ENCODE results near the gene KLC1.

Gene KLC1

DNA sequence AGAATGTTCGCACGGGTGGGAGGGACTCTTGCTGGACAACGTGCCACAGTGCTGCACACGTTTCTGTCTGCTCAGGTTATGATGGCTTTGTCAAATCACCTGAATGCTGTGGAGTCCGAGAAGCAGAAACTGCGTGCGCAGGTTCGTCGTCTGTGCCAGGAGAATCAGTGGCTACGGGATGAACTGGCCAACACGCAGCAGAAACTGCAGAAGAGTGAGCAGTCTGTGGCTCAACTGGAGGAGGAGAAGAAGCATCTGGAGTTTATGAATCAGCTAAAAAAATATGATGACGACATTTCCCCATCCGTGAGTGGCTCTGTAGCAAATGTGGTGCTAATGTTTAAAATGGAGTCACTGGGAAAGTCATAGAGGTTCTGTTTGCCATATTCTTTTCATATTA, 28.5 kb downstream of the KLC1 start:
- DNase-seq (ENCODE audit: low spot score): no peak

DNA sequence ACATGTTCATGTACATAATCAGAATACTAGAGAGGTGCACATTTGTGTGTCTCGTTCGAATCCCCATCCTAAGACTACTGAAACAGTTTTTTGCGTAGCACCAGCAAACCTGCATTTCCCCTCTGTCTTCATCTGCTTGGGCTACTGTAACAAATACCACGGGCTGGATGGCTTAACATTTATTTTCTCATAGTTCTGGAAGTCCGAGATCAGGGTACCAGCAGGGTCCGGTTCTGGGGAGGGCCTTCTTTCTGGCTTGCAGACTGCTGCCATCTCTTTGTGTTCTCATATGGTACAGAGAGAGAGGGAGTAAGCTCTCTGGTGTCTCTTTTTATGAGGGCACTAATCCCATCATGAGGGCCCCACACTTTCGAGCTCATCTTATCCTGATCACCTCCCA, 30.6 kb downstream of the KLC1 start:
- no peak for DNase-seq (ENCODE audit: low spot score)

DNA sequence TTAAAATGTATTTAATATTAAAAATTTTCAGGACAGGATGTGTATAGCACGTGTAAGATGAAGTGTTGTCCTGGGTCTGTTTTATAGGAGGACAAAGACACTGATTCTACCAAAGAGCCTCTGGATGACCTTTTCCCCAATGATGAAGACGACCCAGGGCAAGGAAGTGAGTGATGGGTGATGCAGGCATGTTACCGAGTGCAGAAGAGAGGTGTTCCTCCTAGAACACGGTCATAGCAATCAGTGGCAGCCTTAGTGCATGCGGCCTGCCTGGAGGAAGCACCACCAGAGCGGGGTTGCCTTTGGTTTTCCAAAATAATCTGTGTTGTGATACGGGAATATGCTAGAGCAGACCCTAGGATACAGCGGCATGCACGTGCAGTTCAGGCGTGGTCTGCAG, 33.0 kb downstream of the KLC1 start:
- DNase-seq (ENCODE audit: low spot score): no peak

DNA sequence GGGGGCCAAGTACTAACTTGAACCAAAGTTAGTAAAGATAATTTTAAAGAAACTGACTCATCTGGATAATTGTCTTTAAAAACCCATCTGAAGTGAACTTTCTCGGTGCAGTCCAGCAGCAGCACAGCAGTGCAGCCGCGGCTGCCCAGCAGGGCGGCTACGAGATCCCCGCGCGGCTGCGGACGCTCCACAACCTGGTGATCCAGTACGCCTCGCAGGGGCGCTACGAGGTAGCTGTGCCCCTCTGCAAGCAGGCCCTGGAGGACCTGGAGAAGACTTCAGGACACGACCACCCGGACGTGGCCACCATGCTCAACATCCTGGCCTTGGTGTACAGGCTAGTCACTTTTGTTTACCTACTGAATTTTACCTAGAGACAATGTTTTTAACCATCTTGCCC, 33.6 kb downstream of the KLC1 start:
- no peak for DNase-seq (ENCODE audit: low spot score)

DNA sequence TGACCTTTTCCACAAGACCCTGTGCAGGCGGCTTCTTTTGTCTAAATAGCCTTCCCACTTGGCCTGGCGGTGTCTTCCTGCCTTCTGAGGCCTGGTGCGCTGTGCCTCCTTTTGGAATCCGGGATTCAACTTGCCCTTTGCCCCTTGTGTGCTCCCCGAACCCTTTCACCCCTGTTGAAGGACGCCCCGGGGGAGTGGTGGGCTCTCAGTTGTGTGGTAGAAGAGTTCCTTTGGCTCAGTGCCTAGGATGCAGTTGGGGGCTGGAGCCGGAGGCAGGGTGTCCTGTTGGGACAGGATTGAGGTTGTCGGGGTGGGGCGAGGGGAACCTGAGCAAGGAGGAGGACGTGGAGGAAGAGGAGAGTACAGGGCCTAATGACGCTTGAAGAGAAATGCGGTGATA, 34.5 kb downstream of the KLC1 start:
- no peak for DNase-seq (ENCODE audit: low spot score)

DNA sequence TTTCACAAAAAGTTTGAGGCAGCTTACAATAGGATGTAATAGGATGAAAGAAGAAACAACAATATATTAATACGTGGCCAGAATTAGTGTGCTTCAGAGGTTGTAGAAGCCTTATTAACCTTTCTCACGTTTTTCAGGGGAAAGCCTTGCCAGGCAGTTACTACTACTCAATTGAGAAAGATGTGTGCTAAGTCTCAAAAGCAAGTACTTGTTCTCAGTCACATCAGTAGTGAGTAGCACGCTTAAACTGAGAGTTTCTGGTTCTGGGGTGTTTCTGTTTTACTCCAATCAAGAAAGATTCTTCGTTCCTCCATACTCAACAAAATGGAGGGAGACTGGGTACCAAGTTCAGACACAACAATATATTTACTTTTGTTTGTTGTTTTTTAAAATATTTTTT, 38.7 kb downstream of the KLC1 start:
- DNase-seq (ENCODE audit: low spot score): no peak

DNA sequence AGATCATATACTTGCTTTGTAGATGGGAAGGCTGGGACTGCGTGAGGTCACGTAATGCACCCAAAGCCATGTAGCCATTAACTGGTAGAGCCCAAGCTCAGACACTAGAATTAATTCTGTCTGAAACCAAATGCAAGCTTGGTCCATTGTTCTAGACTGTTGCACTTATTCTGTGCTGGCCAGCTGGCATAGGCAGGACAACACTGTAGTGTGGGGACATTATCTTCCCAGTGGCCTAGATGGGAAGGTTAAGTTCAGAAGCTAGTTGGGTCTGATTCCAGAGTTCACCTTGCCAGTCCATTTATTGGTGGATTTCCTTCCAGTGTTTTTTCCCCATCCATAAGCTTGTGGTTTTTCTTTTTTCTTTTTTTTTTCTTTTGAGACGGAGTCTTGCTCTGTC, 39.1 kb downstream of the KLC1 start:
- DNase-seq (ENCODE audit: low spot score): no peak

DNA sequence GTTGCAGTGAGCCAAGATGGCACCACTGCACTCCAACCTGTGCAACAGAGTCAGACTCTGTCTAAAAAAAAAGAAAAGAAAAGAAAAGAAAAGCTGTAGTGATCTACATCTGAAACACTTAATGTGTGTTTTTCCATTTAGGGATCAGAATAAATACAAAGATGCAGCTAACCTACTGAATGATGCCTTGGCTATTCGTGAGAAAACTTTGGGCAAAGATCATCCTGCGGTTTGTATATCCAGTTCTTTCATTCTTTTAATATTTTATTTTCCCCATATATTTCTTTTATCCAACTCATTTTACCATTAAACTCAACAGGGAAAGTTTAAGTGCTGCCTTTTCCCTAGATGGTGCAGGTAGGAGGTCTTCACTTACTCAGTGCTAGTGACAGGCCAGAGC, 40.4 kb downstream of the KLC1 start:
- no peak for DNase-seq (ENCODE audit: low spot score)

DNA sequence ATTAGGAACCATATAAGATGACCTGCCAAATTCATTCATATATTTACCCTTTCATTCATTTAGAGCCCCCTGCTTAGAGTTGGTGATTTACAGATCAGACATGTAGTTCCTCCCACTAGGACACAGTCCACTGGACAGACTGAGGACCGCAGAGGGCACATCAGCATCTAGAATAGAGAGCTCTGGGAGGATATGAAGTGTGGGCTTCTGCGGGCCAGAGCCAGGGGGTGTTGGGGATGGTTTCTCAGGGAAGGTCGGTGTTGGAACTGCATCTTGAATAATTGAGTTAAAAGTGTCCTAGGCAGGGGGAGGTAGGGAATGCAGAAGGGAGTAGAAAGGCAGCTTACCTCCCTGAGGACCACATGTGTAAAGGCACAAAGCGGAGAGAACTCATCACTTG, 42.9 kb downstream of the KLC1 start:
- no peak for DNase-seq (ENCODE audit: low spot score)

DNA sequence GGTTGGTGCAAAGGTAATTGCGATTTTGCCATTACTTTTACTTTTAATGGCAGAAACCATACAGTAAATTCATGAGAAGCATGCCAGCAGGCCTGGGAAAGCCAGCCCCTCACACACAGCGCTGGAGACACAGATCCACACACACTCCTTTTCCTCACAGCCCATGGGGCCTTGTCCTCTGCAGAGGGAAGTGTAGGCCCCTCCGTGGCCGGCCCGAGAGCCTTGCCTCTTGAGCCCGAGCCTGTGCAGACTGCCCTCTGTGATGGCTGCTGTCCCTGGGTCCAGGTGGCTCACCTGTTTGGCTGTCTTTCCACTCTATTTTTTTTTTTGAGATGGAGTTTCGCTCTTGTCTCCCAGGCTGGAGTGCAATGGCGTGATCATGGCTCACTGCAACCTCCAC, 46.9 kb downstream of the KLC1 start:
- no peak for DNase-seq (ENCODE audit: low spot score)

DNA sequence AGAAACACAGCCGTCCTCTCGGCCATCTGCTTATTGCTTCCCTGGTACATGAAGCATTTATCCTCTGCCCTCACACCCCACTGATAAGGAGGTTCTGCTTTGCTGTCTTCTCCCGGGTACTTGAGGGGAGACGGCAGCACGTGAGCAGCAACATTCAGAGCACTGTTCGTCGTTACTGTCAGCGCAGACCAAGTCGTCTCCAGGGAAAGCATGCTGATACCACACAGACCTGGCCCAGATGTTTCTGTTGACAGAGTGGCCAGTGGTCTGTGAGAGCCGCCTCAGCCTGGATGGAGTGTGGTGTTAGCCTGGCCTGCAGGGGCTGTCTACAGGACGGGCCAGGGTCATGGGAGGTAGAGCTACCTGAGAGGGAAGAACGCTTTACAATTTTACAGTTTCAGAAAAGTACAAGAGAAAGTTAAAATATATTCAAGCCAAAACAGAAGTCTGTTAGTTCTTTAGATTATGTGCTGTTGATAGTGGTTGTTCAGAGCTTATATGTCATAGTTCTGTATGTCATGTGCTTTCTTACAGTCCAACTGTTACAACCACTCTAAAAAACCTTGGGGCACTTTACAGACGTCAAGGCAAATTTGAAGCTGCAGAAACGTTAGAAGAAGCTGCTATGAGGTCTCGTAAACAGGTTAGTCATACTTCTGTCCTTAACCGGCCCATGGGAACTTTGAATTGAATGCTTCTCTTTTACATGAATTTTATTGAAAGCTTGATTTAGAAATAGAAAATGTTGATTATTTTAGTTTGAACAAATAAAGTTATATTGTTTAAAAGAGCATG, 48.1 kb downstream of the KLC1 start:
- DNase-seq (ENCODE audit: low spot score): no peak

DNA sequence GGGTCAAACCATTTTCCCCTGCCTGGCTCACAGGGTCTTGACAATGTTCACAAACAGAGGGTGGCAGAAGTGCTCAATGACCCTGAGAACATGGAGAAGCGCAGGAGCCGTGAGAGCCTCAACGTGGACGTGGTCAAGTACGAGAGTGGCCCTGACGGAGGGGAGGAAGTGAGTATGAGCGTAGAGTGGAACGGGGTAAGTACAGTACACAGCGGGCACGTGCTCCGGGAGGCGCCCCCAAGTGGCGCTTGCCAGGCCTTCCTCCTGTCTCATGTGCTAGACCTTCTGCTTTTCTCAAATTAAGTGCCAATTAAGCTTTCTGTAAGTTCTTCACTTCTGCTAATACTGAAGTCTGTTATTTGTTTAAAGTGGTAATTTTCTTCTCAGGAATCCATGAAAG, 50.3 kb downstream of the KLC1 start:
- DNase-seq (ENCODE audit: low spot score): peak; percentile 46

DNA sequence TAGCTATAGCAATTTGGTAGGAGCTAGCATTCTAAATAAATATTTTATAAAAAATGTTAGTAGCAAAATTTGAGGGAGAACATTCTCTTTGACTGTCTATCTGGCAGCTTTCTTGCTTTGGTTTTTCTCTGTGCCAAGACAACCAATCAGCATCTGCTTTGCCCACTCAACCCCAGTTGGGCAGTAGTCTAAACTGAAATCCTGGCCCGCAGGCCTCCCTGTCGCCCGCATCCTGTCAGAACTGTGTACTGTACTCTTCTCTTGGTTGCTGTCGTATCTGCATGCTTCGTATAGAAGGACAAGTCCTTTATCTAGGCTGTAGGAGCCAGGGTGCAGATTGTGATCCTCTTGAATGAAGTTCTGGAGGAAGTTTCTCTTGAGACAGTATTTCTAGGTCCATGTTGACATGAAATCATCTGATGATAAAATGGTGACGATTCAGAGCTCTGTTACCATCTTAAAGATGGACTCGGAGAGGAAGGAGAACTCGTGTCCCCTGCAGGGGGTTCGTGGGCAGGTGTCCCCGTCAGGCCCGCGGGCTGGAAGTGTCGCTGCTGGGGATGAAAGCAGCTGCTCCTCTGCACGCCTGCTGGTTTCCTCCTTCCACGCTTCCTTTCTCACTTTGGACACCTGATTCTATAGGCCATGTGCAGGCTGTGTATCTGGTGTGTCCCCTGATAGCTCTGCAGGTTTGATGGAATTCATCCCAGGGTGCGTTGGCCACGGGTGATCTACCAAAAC, 51.6 kb downstream of the KLC1 start:
- DNase-seq (ENCODE audit: low spot score): no peak

DNA sequence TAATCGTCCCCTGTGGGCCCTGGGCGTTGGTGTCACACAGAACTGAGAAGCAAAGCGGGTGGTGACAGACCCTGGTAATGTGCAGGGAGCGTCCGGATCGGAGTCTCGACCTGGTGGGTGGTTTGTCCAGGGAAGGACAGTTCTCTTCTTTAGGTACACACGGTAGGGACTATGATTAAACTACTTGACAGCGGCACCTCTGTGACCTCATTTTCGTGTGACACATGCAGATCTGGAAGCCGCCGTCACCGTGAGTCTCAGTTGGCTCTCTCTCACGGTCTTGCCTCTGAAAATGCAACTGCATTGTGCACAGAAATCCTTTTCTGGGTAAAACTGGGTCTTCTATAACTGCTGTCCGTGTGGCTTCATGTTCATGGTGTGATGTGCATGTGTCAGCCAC, 54.1 kb downstream of the KLC1 start:
- no peak for DNase-seq (ENCODE audit: low spot score)

DNA sequence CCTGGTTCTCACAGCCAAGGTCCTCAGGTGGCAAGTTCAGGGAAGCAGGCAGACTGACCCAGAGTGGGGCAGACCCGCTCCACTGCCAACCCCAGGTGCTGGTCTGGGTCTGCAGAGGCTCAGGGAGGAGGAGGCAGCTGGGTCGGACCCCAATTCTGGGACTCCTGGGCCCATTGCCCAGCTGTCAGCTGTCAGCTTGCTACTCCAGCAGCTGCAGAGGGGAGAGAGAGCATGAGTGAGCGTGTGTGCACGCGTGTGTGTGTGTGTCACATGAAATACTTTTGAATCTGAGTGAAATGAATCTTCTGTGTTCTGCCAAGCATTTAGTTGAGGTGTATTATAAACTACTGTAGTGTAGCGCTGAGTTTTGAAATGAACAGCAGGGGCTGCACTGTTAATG, 55.5 kb downstream of the KLC1 start:
- DNase-seq (ENCODE audit: low spot score): no peak

DNA sequence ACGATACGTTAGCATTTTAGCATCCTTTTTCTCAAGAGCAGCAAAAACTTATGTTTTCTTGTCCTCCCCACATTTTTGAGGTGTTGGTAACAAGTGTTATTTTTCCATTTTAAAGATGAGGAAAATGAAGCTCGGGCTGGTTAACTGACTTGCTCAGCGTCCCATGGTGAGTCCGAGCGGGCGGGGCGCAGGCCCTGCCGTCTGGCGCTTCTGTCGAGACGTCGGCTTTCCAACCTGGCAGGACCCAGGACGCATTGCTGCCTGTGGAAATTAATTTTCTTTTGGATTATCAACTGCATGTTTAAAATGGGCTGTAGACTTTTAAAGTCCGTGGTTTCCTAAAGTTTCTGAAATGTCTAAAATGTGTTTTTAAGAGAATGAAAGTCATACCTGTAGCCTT, 55.9 kb downstream of the KLC1 start:
- DNase-seq (ENCODE audit: low spot score): no peak

DNA sequence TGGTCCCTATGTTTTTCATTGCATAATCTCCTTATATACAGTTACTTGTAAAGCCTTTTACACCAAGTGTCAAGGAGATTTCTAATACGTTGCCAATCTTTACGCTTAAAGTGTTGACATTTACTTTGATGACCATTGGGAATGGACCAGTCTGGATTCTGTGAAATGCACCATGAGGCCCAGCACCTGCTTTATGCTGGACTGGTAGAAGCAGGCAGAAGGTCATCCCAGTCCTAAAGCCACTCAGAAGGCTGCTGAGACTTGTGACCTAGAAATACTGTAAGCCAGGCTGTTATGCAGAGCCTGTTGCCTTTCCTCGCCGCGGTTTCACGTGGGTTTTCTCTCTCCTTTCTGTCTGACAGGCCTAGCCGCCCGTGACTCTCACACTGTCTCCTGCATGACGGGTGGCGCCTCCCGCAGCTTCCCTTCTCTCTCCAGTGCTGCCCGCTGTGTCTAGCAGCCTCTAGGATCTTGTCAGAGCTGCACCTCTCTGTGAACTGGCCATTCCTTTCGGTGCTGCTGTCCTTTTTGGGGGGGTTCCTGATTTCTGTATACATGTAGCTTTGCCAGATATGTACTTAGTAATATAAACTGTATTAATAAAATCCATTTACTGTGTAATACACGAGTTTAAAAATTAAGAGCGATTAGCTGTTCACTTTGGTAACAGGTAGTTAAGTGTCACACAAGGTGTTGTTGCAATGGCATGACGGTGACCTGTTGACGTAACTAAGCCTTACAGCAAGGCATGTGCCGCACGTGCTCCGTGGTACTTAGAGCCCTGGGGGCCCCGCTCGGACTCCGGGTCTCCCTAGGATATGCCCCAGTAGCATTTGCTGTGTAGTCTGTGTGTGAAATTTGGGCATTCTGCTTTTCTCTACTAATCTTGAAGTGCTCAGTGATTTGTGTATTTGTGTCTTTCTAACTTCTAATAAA, 56.5 kb downstream of the KLC1 start:
- no peak for DNase-seq (ENCODE audit: low spot score)

DNA sequence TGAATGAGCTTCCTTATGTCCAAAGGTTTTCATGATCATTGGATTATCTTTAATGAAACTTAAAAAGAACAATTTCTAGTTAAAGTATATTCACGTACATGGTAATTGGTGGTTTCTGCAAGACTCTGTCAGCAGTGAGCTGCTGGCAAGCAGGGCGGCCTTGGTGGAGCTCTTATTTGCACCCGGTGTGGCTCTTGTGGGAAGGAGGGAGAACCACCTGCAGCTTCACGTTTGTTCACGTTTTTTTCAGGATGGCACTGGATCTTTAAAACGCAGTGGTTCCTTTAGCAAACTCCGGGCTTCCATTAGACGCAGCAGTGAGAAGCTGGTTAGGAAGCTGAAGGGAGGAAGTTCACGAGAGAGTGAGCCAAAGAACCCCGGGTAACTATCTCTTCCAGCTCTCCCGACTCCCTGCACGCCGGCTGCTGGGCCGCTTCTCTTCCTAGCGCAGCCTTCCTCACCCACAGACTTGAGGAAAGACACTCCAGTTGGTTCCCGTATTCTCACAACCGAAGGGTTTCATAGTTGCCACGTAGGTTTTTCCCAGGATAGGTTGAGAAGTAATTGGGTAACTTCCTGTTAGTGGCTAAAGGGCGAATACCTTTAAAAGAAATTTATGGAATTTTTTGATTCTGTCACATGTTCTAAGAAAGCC, 57.9 kb downstream of the KLC1 start:
- DNase-seq (ENCODE audit: low spot score): no peak

DNA sequence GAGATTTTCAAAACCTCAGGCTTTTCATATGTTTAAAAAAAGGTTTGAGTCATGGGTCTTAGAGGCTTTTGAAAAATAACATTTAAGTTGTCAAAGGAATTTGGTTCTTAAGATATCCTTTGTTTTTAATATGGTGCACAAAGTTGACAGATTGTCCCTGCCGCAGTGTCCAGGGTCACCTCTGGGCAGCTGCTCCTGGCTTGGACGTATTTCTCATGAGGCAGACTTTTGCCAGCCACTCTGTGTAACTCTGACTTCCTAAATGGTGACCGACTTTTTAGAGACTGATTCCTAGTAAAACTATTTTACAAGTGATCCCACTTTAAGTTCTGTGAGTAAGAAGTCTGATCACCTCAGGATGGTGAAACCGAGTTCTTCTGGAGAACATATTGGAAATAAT, 58.7 kb downstream of the KLC1 start:
- no peak for DNase-seq (ENCODE audit: low spot score)

DNA sequence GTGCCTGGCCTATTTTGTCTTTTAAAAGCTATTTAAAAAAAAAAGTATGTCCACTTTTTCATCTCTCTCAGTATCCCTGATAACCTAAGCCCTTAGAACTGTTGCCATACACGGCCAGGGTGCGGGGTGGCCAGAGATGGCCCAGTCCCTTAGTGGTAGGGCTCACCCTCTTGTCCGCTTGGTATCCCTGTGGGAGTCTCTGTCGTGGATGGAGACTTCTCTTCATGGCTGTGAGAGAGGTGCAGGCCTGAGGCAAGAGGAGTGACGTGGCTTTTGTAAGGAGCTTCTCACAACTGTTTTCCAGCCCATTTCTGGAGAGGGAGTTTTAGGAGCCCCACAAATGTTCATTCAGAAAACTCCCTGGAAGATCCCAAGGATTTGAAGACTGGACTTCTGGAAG, 59.4 kb downstream of the KLC1 start:
- DNase-seq (ENCODE audit: low spot score): no peak

DNA sequence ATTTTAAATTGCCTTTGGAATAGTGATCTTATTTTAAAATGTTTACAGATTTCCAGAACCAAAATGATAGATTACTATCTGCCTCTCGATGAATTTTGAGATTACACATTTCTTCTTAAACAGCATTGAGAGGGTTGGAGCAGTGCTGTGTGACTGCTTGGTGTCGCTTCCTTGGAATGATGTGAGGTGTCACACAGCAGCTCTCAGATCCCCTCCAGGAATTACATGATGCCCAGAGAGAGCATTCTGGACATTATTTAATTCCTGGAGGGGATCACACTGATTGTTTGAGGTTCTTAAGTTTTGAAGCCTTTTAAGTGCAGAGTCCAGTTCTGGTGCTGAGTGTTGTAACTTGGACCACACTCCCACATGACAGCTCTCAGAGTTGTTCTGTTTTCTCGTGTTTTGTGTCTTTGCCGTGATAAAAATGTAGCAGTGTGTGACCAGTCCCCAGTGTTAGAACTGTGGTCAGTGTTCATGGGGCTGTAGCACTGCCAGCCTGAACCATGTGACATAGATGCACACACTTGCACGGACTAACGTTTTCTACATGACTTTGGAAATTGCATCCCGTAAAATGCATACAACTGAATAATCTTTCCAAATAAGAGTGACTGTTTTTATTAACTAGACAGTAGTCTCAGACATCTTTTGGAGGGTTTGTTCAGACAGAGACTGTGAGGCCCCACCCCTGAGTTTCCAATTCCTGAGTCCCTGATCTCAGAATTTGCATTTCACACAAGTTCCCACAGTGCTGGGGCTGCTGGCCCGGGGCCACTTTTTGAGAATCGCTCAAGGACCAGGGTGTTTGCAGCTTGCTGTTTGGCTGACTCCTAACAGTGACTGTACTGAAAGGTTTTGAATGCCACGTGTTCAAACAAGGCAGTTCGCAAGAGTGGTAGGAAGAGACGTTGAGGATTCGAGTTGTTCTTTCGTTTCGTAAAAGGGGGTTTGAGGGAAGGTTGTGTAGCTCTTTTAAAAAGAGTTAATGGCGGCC, 60.2 kb downstream of the KLC1 start:
- no peak for DNase-seq (ENCODE audit: low spot score)
